HepG2 (cell line): ENCODE results near the gene ZNF541. TPM values are rescaled to one million over a fixed set of nuclear protein-coding genes. Genes with fewer than 3 reads are reported as not detected.

Experiments
- ARNT2 ChIP-seq: sonication (generic); formaldehyde crosslinking; IDR thresholded peaks from 2 replicates; pipeline ENCODE4 v1.8.0; 2022; ENCODE audit warnings: mild to moderate bottlenecking, low read depth, missing genetic modification reagents, moderate library complexity
- KLF16 ChIP-seq, 2 experiments: sonication (generic) in 1 of 2; formaldehyde crosslinking in 1 of 2; IDR thresholded peaks; 2 replicates each; pipeline versions ENCODE4 v1.6.1 to v1.8.0; 2016 to 2023; ENCODE audit warnings: missing genetic modification reagents in 2 of 2, missing compliant biosample characterization in 1 of 2
- LCORL ChIP-seq, 2 experiments: fragments of 450-650 bp in 1 of 2; sonication (generic) in 1 of 2; formaldehyde crosslinking in 1 of 2; IDR thresholded peaks; 2 replicates each; pipeline versions ENCODE4 v1.5.0 to v1.6.1; 2017 to 2020; ENCODE audit warnings: antibody characterized with exemption in 1 of 2, missing genetic modification reagents in 1 of 2
- MAFF ChIP-seq: IDR thresholded peaks from 2 replicates; pipeline ENCODE4 v1.6.1; 2011; ENCODE audit warnings: low read depth, low read length, improper control_type of control experiment
- MEIS2 ChIP-seq: sonication (generic); formaldehyde crosslinking; IDR thresholded peaks from 2 replicates; pipeline ENCODE4 v1.9.0; 2021; ENCODE audit warnings: mild to moderate bottlenecking, missing genetic modification reagents
- NFATC3 ChIP-seq: sonication (generic); formaldehyde crosslinking; IDR thresholded peaks from 2 replicates; pipeline ENCODE4 v1.5.1; 2020; ENCODE audit warnings: mild to moderate bottlenecking, missing genetic modification reagents
- POLR2AphosphoS2 ChIP-seq: IDR thresholded peaks from 2 replicates; pipeline ENCODE4 v1.6.1; 2011; ENCODE audit warnings: low read depth, low read length, improper control_type of control experiment
- SNAI1 ChIP-seq: sonication (generic); formaldehyde crosslinking; IDR thresholded peaks from 2 replicates; pipeline ENCODE4 v1.5.0; 2020; ENCODE audit warnings: mild to moderate bottlenecking, missing genetic modification reagents, borderline replicate concordance
- YEATS2 ChIP-seq: sonication (generic); formaldehyde crosslinking; IDR thresholded peaks from 2 replicates; pipeline ENCODE4 v1.4.0; 2020; ENCODE audit warnings: missing genetic modification reagents, borderline replicate concordance
- ZFP37 ChIP-seq: sonication (generic); formaldehyde crosslinking; IDR thresholded peaks from 2 replicates; pipeline ENCODE4 v1.4.0; 2020; ENCODE audit warnings: missing genetic modification reagents, borderline replicate concordance
- ZNF430 ChIP-seq: sonication (generic); formaldehyde crosslinking; IDR thresholded peaks from 2 replicates; pipeline ENCODE4 v1.9.0; 2021; ENCODE audit warnings: mild to moderate bottlenecking, missing genetic modification reagents
- ZNF709 ChIP-seq: sonication (generic); formaldehyde crosslinking; IDR thresholded peaks from 2 replicates; pipeline ENCODE4 v1.5.0; 2020; ENCODE audit warnings: mild to moderate bottlenecking, missing genetic modification reagents
- ZNF777 ChIP-seq: sonication (generic); formaldehyde crosslinking; IDR thresholded peaks from 2 replicates; pipeline ENCODE4 v1.4.0; 2020; ENCODE audit warnings: missing genetic modification reagents
- ZNF788 ChIP-seq: sonication (generic); formaldehyde crosslinking; IDR thresholded peaks from 2 replicates; pipeline ENCODE4 v1.5.0; 2020; ENCODE audit warnings: mild to moderate bottlenecking, missing genetic modification reagents, borderline replicate concordance
- polyA plus RNA-seq, 8 experiments: library from polyadenylated mRNA; depleted of rRNA in 3 of 8; stranded (reverse) in 7 of 8; unstranded in 1 of 8; fragments of >200 nt; fragmentation: Illumina TruSeq in 4 of 8; extraction: Trizol in 4 of 8; gene quantifications; 2 replicates each; pipeline versions ENCODE4 v1.2.1 to v1.2.3, GENCODE V29; 2011 to 2016; ENCODE audit warnings: low read depth in 4 of 8, missing spikeins in 1 of 8, mixed read lengths in 1 of 8; ENCODE audit not compliant: insufficient read depth in 1 of 8
- total RNA-seq, 5 experiments: library from RNA; depleted of rRNA; stranded (reverse); fragments of >200 nt; fragmentation: Illumina TruSeq; extraction: Trizol; gene quantifications; 2 replicates each; pipeline ENCODE4 v1.2.3, GENCODE V29; 2016; ENCODE audit warnings: low read depth in 1 of 5
- TF ChIP-seq, protein P1 (sequence below): sonication (generic); formaldehyde crosslinking; IDR thresholded peaks from 2 replicates; pipeline ENCODE4 v1.8.0; 2022; ENCODE audit warnings: mild to moderate bottlenecking, missing genetic modification reagents, borderline replicate concordance
- TF ChIP-seq, protein P2 (sequence below): sonication (generic); formaldehyde crosslinking; IDR thresholded peaks from 2 replicates; pipeline ENCODE4 v1.5.0; 2020; ENCODE audit warnings: mild to moderate bottlenecking, missing genetic modification reagents
- TF ChIP-seq, protein P3 (sequence below): sonication (generic); formaldehyde crosslinking; IDR thresholded peaks from 2 replicates; pipeline ENCODE4 v1.8.0; 2022; ENCODE audit warnings: mild to moderate bottlenecking, missing genetic modification reagents
- TF ChIP-seq, protein P4 (sequence below): IDR thresholded peaks from 2 replicates; pipeline ENCODE4 v1.6.1; 2018; ENCODE audit warnings: missing genetic modification reagents, mild to moderate bottlenecking, missing compliant biosample characterization
- TF ChIP-seq, protein P5 (sequence below): sonication (generic); formaldehyde crosslinking; IDR thresholded peaks from 2 replicates; pipeline ENCODE4; 2020; ENCODE audit warnings: missing genetic modification reagents, mild to moderate bottlenecking, borderline replicate concordance

The ZNF541 gene
- total and polyA plus RNA-seq, 2 of the 13 experiments (the other 11 are each of a cell fraction or from before 2014, with no cell fraction given): 0.03 to 0.04 TPM

DNA sequence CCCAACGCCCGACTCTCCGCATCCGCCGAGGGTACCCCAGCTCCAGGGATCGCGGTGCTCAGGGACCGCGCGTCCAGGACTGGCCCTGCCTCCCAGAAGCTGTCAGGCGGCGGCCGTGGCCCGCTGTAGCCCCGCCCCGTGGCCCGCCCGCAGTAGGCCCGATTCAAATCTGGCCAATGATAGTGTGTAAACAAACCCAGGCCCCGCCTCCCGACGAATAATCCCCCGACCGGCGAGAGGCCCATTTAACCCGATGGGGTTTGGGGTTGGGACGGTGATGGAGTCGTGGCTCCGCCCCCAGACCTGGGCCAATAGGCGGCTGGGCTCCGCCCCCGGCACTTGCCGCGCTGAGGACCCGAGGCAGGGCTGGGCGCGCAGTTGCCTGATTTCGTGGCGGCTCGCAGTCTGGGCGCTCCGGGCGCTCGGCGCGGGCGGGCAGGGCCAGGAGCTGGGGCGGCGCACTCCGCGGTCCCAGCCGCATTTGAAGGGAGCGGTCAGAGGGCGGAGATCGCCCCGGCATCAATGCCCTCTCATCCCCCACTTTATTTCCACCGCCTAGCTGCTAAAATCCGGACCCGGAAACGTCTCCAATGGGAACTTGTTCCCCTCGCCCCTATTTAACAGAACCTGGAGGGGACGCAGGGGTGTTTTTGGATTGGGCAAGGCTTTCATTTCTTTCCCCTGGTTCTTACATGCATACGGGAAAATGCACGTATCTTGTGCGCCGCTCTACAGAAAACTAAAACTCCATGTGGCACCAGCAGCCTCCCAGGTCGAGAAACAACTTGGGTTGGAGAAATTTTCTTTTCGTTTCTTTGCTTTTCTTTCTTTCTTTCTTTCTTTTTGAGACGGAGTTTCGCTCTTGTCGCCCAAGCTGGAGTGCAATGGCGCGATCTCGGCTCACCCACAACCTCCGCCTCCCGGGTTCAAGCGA, 27.6 kb upstream of the ZNF541 start (continued):
- TF ChIP-seq NFATC3 (CRISPR knock-in tag): no peak
- peak; percentile 31; the same call in 1 of the 2 replicates for TF ChIP-seq ZNF777
- TF ChIP-seq, protein P1, sequence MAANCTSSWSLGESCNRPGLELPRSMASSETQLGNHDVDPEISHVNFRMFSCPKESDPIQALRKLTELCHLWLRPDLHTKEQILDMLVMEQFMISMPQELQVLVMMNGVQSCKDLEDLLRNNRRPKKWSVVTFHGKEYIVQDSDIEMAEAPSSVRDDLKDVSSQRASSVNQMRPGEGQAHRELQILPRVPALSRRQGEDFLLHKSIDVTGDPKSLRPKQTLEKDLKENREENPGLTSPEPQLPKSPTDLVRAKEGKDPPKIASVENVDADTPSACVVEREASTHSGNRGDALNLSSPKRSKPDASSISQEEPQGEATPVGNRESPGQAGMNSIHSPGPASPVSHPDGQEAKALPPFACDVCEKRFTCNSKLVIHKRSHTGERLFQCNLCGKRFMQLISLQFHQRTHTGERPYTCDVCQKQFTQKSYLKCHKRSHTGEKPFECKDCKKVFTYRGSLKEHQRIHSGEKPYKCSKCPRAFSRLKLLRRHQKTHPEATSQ (CRISPR knock-in tag): peak; percentile 84; the same call in 1 of the 2 replicates
- peak; percentile 64; the same call in 1 of the 2 replicates for TF ChIP-seq YEATS2 (CRISPR knock-in tag)
- no peak for TF ChIP-seq MEIS2
- TF ChIP-seq, protein P2, sequence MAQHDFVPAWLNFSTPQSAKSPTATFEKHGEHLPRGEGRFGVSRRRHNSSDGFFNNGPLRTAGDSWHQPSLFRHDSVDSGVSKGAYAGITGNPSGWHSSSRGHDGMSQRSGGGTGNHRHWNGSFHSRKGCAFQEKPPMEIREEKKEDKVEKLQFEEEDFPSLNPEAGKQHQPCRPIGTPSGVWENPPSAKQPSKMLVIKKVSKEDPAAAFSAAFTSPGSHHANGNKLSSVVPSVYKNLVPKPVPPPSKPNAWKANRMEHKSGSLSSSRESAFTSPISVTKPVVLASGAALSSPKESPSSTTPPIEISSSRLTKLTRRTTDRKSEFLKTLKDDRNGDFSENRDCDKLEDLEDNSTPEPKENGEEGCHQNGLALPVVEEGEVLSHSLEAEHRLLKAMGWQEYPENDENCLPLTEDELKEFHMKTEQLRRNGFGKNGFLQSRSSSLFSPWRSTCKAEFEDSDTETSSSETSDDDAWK (CRISPR knock-in tag): no peak
- TF ChIP-seq, protein P3, sequence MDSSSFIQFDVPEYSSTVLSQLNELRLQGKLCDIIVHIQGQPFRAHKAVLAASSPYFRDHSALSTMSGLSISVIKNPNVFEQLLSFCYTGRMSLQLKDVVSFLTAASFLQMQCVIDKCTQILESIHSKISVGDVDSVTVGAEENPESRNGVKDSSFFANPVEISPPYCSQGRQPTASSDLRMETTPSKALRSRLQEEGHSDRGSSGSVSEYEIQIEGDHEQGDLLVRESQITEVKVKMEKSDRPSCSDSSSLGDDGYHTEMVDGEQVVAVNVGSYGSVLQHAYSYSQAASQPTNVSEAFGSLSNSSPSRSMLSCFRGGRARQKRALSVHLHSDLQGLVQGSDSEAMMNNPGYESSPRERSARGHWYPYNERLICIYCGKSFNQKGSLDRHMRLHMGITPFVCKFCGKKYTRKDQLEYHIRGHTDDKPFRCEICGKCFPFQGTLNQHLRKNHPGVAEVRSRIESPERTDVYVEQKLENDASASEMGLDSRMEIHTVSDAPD: peak; percentile 48; the same call in 1 of the 2 replicates
- no peak for TF ChIP-seq MAFF
- peak in 1 of 2 experiments; percentile 68; a peak in 1 of 4 replicates for TF ChIP-seq KLF16 (CRISPR knock-in tag; IDR thresholded peaks at IDR 0.05)
- TF ChIP-seq ZFP37: no peak
- no peak for TF ChIP-seq POLR2AphosphoS2
- peak; percentile 92 for TF ChIP-seq ARNT2 (CRISPR knock-in tag)
- TF ChIP-seq ZNF788 (CRISPR knock-in tag): no peak; the same call in 1 of the 2 replicates
- TF ChIP-seq SNAI1 (CRISPR knock-in tag): no peak
- no peak for TF ChIP-seq LCORL (IDR thresholded peaks at IDR 0.05)
- peak; percentile 87 for TF ChIP-seq LCORL (CRISPR knock-in tag; IDR thresholded peaks at IDR 0.05)
- TF ChIP-seq ZNF430 (CRISPR knock-in tag): peak; percentile 80
- TF ChIP-seq, protein P4, sequence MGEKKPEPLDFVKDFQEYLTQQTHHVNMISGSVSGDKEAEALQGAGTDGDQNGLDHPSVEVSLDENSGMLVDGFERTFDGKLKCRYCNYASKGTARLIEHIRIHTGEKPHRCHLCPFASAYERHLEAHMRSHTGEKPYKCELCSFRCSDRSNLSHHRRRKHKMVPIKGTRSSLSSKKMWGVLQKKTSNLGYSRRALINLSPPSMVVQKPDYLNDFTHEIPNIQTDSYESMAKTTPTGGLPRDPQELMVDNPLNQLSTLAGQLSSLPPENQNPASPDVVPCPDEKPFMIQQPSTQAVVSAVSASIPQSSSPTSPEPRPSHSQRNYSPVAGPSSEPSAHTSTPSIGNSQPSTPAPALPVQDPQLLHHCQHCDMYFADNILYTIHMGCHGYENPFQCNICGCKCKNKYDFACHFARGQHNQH (CRISPR knock-in tag): peak; percentile 46; the same call in 1 of the 2 replicates
- no peak for TF ChIP-seq ZNF709 (CRISPR knock-in tag)
- TF ChIP-seq, protein P5, sequence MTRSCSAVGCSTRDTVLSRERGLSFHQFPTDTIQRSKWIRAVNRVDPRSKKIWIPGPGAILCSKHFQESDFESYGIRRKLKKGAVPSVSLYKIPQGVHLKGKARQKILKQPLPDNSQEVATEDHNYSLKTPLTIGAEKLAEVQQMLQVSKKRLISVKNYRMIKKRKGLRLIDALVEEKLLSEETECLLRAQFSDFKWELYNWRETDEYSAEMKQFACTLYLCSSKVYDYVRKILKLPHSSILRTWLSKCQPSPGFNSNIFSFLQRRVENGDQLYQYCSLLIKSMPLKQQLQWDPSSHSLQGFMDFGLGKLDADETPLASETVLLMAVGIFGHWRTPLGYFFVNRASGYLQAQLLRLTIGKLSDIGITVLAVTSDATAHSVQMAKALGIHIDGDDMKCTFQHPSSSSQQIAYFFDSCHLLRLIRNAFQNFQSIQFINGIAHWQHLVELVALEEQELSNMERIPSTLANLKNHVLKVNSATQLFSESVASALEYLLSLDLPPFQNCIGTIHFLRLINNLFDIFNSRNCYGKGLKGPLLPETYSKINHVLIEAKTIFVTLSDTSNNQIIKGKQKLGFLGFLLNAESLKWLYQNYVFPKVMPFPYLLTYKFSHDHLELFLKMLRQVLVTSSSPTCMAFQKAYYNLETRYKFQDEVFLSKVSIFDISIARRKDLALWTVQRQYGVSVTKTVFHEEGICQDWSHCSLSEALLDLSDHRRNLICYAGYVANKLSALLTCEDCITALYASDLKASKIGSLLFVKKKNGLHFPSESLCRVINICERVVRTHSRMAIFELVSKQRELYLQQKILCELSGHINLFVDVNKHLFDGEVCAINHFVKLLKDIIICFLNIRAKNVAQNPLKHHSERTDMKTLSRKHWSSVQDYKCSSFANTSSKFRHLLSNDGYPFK (CRISPR knock-in tag): 0 out of 2 replicates have a peak, but pooled peaks have one; percentile 14
